Fibroblast of lung (primary cell): ENCODE measurements around the gene GSTM3. TPM values are rescaled to one million over a fixed set of nuclear protein-coding genes. Genes with fewer than 3 reads are reported as not detected.
"Not testable (repeated sequence)": the region's sequence is repeated elsewhere in the genome, so short reads cannot be mapped to it uniquely, and the experiment has no call there.

Source experiments
- DNase-seq, 2 donors: peaks; one replicate each; pipeline versions ENCODE4 v3.0.0 to v3.0.0-alpha.2; 2010; ENCODE audit warnings: low read depth in 2 of 2
- H2AFZ ChIP-seq: 2 replicates; pipeline ENCODE4 v1.5.1; 2012; ENCODE audit warnings: low read length, control low read depth, inconsistent platforms
- H3K27ac ChIP-seq: 2 replicates; pipeline ENCODE4 v1.5.1; 2011; ENCODE audit warnings: low read length, control low read depth; ENCODE audit not compliant: insufficient read depth
- H3K27me3 ChIP-seq: 2 replicates; pipeline ENCODE4 v1.5.1; 2011; ENCODE audit warnings: mild to moderate bottlenecking, low read length; ENCODE audit not compliant: control insufficient read depth, insufficient read depth
- H3K36me3 ChIP-seq: 2 replicates; pipeline ENCODE4 v1.5.1; 2011; ENCODE audit warnings: low read length; ENCODE audit not compliant: control insufficient read depth, insufficient read depth
- H3K4me1 ChIP-seq: 2 replicates; pipeline ENCODE4 v1.5.1; 2011; ENCODE audit warnings: low read length; ENCODE audit not compliant: control insufficient read depth, insufficient read depth; ENCODE audit errors: extremely low read depth
- H3K4me2 ChIP-seq: 2 replicates; pipeline ENCODE4 v1.5.1; 2011; ENCODE audit warnings: low read length, control low read depth; ENCODE audit not compliant: insufficient read depth; ENCODE audit errors: extremely low read depth
- H3K4me3 ChIP-seq, 4 experiments: fragments of 200-600 bp in 1 of 4; sonication (generic) in 1 of 4; replicated peaks in 1 of 4; 2 replicates each; pipeline ENCODE4 v1.5.1; 2011 to 2016; ENCODE audit warnings: low read length in 4 of 4, low read depth in 3 of 4, mild to moderate bottlenecking in 3 of 4, control low read depth in 2 of 4, inconsistent platforms in 1 of 4, mixed read lengths in 1 of 4; ENCODE audit not compliant: insufficient read depth in 1 of 4; ENCODE audit errors: control extremely low read depth in 1 of 4
- H3K79me2 ChIP-seq: 2 replicates; pipeline ENCODE4 v1.5.1; 2012; ENCODE audit warnings: mild to moderate bottlenecking, low read length, inconsistent platforms; ENCODE audit not compliant: control insufficient read depth, insufficient read depth
- H3K9ac ChIP-seq: 2 replicates; pipeline ENCODE4 v1.5.1; 2011; ENCODE audit warnings: mild to moderate bottlenecking, low read length, control low read depth; ENCODE audit not compliant: insufficient read depth
- H3K9me3 ChIP-seq: 2 replicates; pipeline ENCODE4 v1.5.1; 2012; ENCODE audit warnings: low read depth, low read length; ENCODE audit not compliant: control insufficient read depth, insufficient read depth
- H4K20me1 ChIP-seq: 2 replicates; pipeline ENCODE4 v1.5.1; 2011; ENCODE audit warnings: low read length; ENCODE audit not compliant: control insufficient read depth, insufficient read depth; ENCODE audit errors: extremely low read depth
- EZH2 ChIP-seq: IDR thresholded peaks from 2 replicates; pipeline ENCODE4 v1.5.1; 2012; ENCODE audit warnings: low read length, control low read depth, mild to moderate bottlenecking; ENCODE audit errors: missing control alignments
- polyA plus RNA-seq, 2 donors: library from polyadenylated mRNA; depleted of rRNA in 1 of 2; stranded (reverse) in 1 of 2; unstranded in 1 of 2; fragments of >200 nt; gene quantifications; 2 replicates each; pipeline ENCODE4 v1.2.1, GENCODE V29; 2011 to 2012; ENCODE audit warnings: missing spikeins in 1 of 2
- total RNA-seq: library from RNA; depleted of rRNA; stranded (reverse); fragments of >200 nt; gene quantifications from 2 replicates; pipeline ENCODE4 v1.2.1, GENCODE V29; 2014
- TF ChIP-seq, protein P1 (sequence below), 2 donors: IDR thresholded peaks in 1 of 2; conservative IDR thresholded peaks in 1 of 2; 1 replicate in 1 of 2; 2 replicates in 1 of 2; pipeline ENCODE4 v1.5.1; 2011 to 2012; ENCODE audit warnings: low read length in 2 of 2, control low read depth in 1 of 2, inconsistent platforms in 1 of 2, low read depth in 1 of 2, mild to moderate bottlenecking in 1 of 2

Gene GSTM3
- total and polyA plus RNA-seq, 2 donors (not counting 1 experiment from before 2014, with no cell fraction given) = 51.4 to 207 TPM

DNA sequence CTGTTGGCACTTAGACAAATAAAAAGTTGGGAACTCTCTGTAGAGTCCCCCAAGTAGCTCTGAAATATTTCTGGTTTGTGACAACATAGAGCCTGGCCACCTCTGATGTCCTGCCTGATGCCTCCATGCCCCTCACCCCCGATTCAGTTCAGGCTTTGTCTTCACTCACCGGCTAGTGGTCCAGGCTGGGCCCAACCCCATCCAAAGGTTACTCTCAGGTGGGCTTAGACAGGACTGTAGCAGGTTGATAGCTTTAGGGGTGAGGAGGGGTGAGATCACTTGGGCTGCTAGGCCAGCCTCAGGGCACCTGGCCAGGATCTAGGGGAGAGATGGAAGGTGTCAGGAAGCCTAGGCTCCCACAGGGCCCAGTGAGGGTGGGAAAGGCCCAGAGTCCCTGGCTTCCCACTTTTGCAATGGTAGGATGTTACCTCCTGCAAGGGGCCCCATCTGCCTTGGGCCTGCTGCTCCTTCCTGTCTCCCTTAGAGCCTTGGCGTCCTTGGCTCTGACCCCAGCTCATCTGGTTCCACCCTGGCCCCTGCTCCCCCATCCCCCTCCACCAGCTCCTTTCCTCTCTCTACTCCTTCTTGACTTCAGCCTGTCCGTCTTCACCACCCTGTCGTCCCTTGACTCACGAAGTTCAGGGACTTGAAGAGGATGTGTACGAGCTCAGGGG, 16.1 kb upstream of the GSTM3 start:
- Histone ChIP-seq H3K27me3 (peaks cover under 1% of the 10 kb centered on the region), H3K4me2 (no peak overlapping the region), H3K9ac (no peak overlapping the region), H2AFZ (no peak overlapping the region), H3K79me2 (no peaks in the 10 kb centered on the region), H3K27ac (no peak overlapping the region), H4K20me1 (no peaks in the 10 kb centered on the region), H3K9me3 (no peaks in the 10 kb centered on the region), H3K4me1 (no peaks in the 10 kb centered on the region), H3K36me3 (no peaks in the 10 kb centered on the region), H3K4me3 (no peak overlapping the region)
- TF ChIP-seq, protein P1, sequence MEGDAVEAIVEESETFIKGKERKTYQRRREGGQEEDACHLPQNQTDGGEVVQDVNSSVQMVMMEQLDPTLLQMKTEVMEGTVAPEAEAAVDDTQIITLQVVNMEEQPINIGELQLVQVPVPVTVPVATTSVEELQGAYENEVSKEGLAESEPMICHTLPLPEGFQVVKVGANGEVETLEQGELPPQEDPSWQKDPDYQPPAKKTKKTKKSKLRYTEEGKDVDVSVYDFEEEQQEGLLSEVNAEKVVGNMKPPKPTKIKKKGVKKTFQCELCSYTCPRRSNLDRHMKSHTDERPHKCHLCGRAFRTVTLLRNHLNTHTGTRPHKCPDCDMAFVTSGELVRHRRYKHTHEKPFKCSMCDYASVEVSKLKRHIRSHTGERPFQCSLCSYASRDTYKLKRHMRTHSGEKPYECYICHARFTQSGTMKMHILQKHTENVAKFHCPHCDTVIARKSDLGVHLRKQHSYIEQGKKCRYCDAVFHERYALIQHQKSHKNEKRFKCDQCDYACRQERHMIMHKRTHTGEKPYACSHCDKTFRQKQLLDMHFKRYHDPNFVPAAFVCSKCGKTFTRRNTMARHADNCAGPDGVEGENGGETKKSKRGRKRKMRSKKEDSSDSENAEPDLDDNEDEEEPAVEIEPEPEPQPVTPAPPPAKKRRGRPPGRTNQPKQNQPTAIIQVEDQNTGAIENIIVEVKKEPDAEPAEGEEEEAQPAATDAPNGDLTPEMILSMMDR (conservative IDR thresholded peaks at IDR 0.05 in 1 of 2, IDR thresholded peaks at IDR 0.05 in 1 of 2; ENCODE audit: low read depth in 1 of 2, low read length in 2 of 2) = no peak
- no peak for TF ChIP-seq EZH2
- no peak for DNase-seq

DNA sequence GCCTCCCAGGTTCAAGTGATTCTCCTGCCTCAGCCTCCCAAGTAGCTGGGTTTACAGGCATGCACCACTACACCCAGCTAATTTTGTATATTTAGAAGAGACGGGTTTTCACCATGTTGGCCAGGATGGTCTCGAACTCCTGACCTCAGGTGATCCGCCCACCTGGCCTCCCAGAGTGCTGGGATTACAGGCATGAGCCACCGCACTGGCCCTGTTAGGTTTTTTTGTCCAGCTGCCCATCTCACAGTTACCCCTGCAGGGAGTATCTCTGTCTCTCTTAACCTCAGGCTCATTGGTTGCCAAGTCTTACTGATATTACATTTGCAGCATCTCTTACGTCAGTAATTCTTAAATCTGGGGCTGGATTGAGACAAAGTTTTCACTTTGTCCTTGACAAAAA, 15.5 kb upstream of the GSTM3 start:
- not testable (repeated sequence) for H4K20me1 ChIP-seq, H2AFZ ChIP-seq, H3K27me3 ChIP-seq, H3K36me3 ChIP-seq, H3K4me3 ChIP-seq, H3K79me2 ChIP-seq, H3K9me3 ChIP-seq, H3K4me1 ChIP-seq, H3K4me2 ChIP-seq, DNase-seq, H3K27ac ChIP-seq, H3K9ac ChIP-seq

DNA sequence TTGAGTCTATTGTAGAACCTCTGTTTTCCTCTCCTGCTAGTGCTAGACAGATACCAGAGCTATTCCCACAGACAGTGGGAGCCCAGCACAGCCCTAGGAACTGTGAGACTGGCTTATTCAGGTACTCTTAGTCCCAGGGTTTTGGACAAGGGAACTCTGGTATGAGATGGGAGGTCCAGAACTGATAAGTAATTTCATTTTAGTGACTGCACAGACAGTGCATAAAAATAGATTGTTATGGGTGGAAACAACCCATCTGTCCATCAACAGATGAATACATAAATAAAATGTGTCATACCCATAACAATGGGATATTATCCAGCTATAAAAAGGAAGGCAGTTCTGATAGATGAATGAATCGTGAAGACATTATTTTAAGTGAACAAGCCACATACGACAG, 13.9 kb upstream of the GSTM3 start:
- Histone ChIP-seq H3K4me3 (no peak overlapping the region), H3K27me3 (peaks cover 13% of the 10 kb centered on the region), H3K4me2 (no peak overlapping the region), H3K9ac (no peak overlapping the region), H4K20me1 (no peaks in the 10 kb centered on the region), H3K36me3 (no peaks in the 10 kb centered on the region), H2AFZ (no peak overlapping the region), H3K27ac (no peak overlapping the region), H3K4me1 (no peaks in the 10 kb centered on the region), H3K79me2 (no peaks in the 10 kb centered on the region), H3K9me3 (no peaks in the 10 kb centered on the region)
- no peak for TF ChIP-seq EZH2
- TF ChIP-seq, protein P1 (conservative IDR thresholded peaks at IDR 0.05 in 1 of 2, IDR thresholded peaks at IDR 0.05 in 1 of 2; ENCODE audit: low read depth in 1 of 2, low read length in 2 of 2) = no peak
- DNase-seq = no peak
